Purkinje cell (primary cell): ENCODE results near the gene CLDN6. TPM values are rescaled to one million over a fixed set of nuclear protein-coding genes. Genes with fewer than 3 reads are reported as not detected.

Experiments used
- polyA plus RNA-seq: library from polyadenylated mRNA; unstranded; fragments of >200 nt; fragmentation: Nextera tagmentation; gene quantifications from 2 replicates; pipeline ENCODE4 v1.2.1, GENCODE V29; 2014

CLDN6 gene
- not detected in 2 replicates for polyA plus RNA-seq

GRCh38 chr16:3017794-3018506 is at the start of gene CLDN6:
CLDN6 (minus strand) TSS chr16:3018183; CDS start chr16:3016021, 2,162 bp downstream.

GRCh38 chr16:3065069-3065741 is 47.2 kb upstream of the CLDN6 start, which contains the start of gene IL32:
IL32 (plus strand) TSS chr16:3065640; CDS start chr16:3065812, 172 bp downstream.

DNA sequence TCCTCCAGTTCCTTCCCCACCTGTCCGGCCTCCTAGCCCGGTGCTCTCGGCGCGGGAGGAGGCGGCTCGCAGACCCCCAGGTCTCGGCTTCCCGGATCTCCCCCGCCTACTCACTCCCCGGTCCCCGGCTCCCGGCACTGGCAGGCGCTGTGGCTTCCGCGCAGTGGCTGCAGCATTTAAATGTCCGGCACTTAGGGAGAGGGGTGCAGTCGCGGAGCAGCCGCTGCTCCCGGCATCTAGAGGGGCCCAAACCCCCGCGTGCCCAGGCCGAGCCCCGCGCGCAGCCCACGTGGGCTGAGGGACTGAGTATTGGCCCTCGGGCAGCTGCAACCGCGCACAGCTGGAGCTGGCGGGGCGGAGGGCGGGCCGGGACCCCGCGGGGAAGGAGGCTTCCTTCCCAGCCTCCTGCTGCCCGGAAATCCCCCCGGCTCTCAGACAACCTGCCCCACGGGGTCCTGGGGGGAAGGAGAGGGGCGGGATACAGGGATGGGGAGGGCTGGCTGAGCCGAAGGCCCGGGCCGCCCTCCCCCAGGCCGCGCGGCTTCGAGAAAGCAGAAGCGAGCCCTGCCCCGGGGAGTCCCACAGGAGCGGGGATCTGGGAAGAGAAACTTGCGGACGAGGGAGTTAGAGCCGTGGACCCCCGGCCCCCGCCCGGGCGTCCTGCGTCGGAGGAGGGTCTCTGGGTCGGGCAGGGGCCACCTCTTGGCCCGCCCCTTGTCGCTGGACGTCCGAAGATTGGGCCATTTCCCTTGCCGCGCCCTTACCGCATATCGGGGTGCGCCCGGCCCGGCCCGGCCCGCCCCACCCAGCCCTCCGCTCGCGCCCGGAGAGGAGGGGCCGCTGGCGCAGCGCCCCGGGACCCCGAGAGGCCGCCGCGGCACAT is 28.0 kb upstream of the CLDN6 start, which contains the start of gene MMP25:
Gene MMP25 (plus strand): TSS at position 804 of the 883 bp plus-strand sequence. CDS start 357 bp downstream, outside the sequence.

GRCh38 chr16:3036726-3037315 is 18.8 kb upstream of the CLDN6 start, which contains the start of gene BICDL2:
BICDL2 (minus strand) TSS chr16:3036944; CDS start chr16:3035496, 1,448 bp downstream.

GRCh38 chr16:3023669-3024478 is 5.9 kb upstream of the CLDN6 start, which contains the start of the genes HCFC1R1 and THOC6:
HCFC1R1 (minus strand) TSS chr16:3023942; CDS start chr16:3023941, 1 bp downstream.
THOC6 (plus strand) TSS chr16:3024035; CDS start chr16:3024327, 292 bp downstream.

DNA sequence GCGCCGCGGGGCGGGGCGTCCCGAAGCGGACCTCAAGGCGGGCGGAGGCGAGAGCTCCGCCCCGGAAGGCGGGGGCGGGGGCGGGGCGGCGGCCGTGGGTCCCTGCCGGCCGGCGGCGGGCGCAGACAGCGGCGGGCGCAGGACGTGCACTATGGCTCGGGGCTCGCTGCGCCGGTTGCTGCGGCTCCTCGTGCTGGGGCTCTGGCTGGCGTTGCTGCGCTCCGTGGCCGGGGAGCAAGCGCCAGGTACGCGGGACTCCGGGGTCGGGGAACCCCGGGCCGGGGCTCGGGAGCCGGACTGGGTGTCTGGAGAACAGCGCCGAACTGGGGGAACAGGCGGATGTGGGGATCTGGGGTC is 2.2 kb upstream of the CLDN6 start, which contains the start of gene TNFRSF12A:
Gene TNFRSF12A (plus strand): TSS at position 122 of the 357 bp plus-strand sequence. CDS start 30 bp downstream, at position 152.

GRCh38 chr16:3012828-3013420 is 5.1 kb downstream of the CLDN6 start, which contains the start of gene CLDN9:
CLDN9 (plus strand) TSS chr16:3012923; CDS start chr16:3013363, 440 bp downstream.

GRCh38 chr16:2980227-2981176 is 37.5 kb downstream of the CLDN6 start, which contains the start of gene PKMYT1:
PKMYT1 (minus strand) TSS chr16:2980446; CDS start chr16:2979657, 789 bp downstream.

DNA sequence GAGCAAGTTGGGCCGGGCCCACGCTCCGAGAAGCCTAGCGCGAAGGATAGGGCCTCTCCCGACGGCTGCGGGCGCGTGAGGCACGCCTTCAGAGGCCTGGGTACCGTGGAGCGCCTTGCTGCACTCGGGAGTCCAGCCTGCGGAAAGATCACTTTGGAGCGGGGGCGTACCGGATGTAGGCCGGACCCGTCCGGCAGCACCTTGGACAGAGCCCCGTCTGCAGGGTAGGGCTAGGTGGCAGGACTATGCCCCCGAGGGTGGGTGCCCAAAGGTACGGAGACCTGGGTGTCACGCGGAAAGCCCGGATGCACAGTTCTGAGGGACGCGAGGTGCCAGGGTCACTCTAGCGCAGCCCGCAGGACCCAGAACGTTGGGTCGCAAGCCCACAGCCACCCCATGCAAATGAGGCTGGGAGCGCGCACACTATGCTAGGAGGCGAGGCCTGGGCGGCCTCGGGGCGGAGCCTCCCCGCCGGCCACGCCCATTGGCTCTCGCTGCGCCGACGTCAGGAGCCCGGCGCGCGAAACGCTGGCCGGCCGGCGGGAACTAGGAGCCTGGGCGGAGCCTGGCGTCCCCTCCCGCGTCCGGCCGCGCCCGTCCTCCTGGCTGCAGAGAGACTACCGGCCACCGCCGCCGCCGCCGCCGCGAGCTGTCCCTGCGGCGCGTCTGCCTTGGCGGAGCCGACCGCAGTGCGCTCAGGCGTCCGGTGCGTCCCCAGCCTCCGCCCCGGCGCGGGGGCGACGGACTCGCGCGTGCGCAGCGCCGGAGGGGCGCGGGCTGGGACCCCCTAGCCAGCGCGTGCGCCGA is 49.0 kb downstream of the CLDN6 start, which contains the start of gene PAQR4:
Gene PAQR4 (plus strand): TSS at position 611 of the 807 bp plus-strand sequence. CDS start 327 bp downstream, outside the sequence.

Other genes starting within 250 kb of the CLDN6 start
- gene ELOB, start 240.9 kb downstream of the CLDN6 start, polyA plus RNA-seq, result 1,180 and 1,450 TPM in 2 replicates
- gene PRSS33, start 230.6 kb downstream of the CLDN6 start, polyA plus RNA-seq, result not detected in 2 replicates
- not detected in 2 replicates for gene PRSS41, start 219.7 kb downstream of the CLDN6 start, polyA plus RNA-seq
- gene PRSS21, start 200.9 kb downstream of the CLDN6 start, polyA plus RNA-seq, result not detected in 2 replicates
- gene ZG16B, start 187.9 kb downstream of the CLDN6 start, polyA plus RNA-seq, result not detected in 2 replicates
- gene PRSS22, start 160.0 kb downstream of the CLDN6 start, polyA plus RNA-seq, result 1.9 and 3.8 TPM in 2 replicates
- 3.5 and 8.7 TPM in 2 replicates for gene FLYWCH2, start 135.0 kb downstream of the CLDN6 start, polyA plus RNA-seq
- gene FLYWCH1, start 106.3 kb downstream of the CLDN6 start, polyA plus RNA-seq, result 3.2 and 4.7 TPM in 2 replicates
- gene KREMEN2, start 53.9 kb downstream of the CLDN6 start, polyA plus RNA-seq, result not detected in 2 replicates
- 0.26 TPM in 1 of 2 replicates, not detected in the other for gene PAQR4, start 48.8 kb downstream of the CLDN6 start, polyA plus RNA-seq
- gene PKMYT1, start 37.7 kb downstream of the CLDN6 start, polyA plus RNA-seq, result 3.1 and 3.4 TPM in 2 replicates
- 0.23 TPM in 1 of 2 replicates, not detected in the other for gene CLDN9, start 5.3 kb downstream of the CLDN6 start, polyA plus RNA-seq
- gene TNFRSF12A, start 2.2 kb upstream of the CLDN6 start, polyA plus RNA-seq, result 1.9 TPM in 1 of 2 replicates, not detected in the other
- 67.2 and 82.7 TPM in 2 replicates for gene HCFC1R1, start 5.8 kb upstream of the CLDN6 start, polyA plus RNA-seq
- 0.93 and 1.8 TPM in 2 replicates for gene THOC6, start 5.9 kb upstream of the CLDN6 start, polyA plus RNA-seq
- not detected in 2 replicates for gene BICDL2, start 18.8 kb upstream of the CLDN6 start, polyA plus RNA-seq
- 0.20 TPM in 1 of 2 replicates, not detected in the other for gene MMP25, start 28.4 kb upstream of the CLDN6 start, polyA plus RNA-seq
- not detected in 2 replicates for gene IL32, start 47.5 kb upstream of the CLDN6 start, polyA plus RNA-seq
- not detected in 2 replicates for gene ZSCAN10, start 81.1 kb upstream of the CLDN6 start, polyA plus RNA-seq
- gene ZNF205, start 94.4 kb upstream of the CLDN6 start, polyA plus RNA-seq, result not detected in 2 replicates
- 1.9 and 3.4 TPM in 2 replicates for gene ZNF213, start 116.8 kb upstream of the CLDN6 start, polyA plus RNA-seq
- 0.27 TPM in 1 of 2 replicates, not detected in the other for gene OR1F1, start 170.0 kb upstream of the CLDN6 start, polyA plus RNA-seq
- gene ZNF200, start 217.0 kb upstream of the CLDN6 start, polyA plus RNA-seq, result 3.0 and 4.7 TPM in 2 replicates
- not detected in 2 replicates for gene MEFV, start 238.4 kb upstream of the CLDN6 start, polyA plus RNA-seq